ENCODE results near the gene NCKAP1.

Gene NCKAP1

DNA sequence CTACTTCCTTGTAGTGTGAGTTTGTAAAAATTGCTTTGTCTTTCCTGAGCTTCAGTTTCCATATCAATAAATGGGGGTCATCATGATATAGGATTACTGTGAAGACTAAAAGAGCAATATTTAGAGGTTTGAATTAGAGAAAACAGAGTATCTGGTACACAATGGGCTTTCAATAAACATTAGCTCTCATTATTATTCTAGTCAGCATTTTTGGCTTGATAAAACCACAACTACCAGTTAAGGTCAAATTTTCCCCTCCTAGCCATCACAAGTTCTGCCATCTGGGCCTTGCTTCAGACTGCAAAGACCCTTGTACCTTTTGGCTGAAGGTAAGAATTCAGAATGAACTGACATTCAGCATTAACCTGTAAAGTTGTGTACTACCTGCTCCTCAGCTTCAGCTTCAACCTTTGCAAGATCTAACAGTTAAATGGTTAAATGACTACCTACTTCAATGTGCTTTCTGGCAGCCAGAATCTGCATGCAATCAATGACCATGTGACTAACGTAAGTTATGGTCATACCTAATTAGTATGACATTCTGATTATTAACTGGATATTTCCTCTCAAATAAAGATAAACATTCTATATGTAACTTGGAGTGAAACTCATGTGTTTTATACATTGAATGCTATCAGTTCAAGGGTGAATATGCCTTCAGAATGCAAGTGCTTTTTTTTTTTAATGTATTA, 119.2 kb downstream of the NCKAP1 start:
- no CpG with 5 or more reads among the region's 1 CpG for WGBS (ENCODE audit: insufficient coverage)
- ChIA-PET POLR2A (no interaction called here), CTCF (no interaction called here)

DNA sequence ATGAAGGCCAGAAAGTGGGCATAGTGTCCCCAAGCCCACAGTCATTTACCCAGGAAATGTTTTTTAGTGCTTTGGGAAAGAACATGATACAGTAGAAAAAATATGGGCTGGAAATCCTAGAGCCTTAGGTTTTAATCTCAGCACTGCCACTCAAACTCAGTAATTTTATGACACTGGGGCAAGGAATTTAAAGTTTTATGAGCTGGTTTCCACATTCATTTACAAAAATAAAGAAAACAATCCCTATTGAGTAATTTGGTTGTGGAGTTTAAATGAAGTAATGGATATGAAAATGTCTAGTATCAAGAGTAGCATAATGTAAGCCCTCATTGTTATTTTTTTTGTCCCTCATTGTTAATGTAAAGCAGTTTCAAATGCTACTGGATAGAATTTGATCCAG, 120.3 kb downstream of the NCKAP1 start:
- Histone ChIP-seq H3K36me3 (ENCODE audit: control insufficient read depth in 4 of 4, insufficient read depth in 4 of 4, low read length in 3 of 4) (no peaks in the 10 kb centered on the region), H3K27ac (ENCODE audit: insufficient read depth in 1 of 2, low read depth in 1 of 2, low read length in 2 of 2, poor library complexity in 1 of 2, severe bottlenecking in 2 of 2) (no peak overlapping the region), H3K9me3 (ENCODE audit: control extremely low read depth in 1 of 5, control insufficient read depth in 4 of 5, insufficient read depth in 2 of 5, low read depth in 1 of 5, low read length in 4 of 5) (no peaks in the 10 kb centered on the region), H3K27me3 (replicated peaks in 2 of 5; ENCODE audit: control insufficient read depth in 4 of 5, insufficient read depth in 5 of 5, low read length in 4 of 5) (no peaks in the 10 kb centered on the region), H3K4me3 (ENCODE audit: control insufficient read depth in 1 of 7, extremely low read depth in 1 of 7, insufficient read depth in 4 of 7, low read depth in 2 of 7, low read length in 6 of 7) (no peak overlapping the region), H3K4me1 (ENCODE audit: control extremely low read depth in 1 of 4, control insufficient read depth in 4 of 4, insufficient read depth in 4 of 4, low read length in 3 of 4) (peaks cover 0 to 2% (median 0%) of the 10 kb centered on the region in 4 experiments)
- ChIA-PET CTCF (no interaction called here), POLR2A (interaction anchor here (0.6 kb wide), 1 partner anchor 27 kb away, joined by 3 read pairs; no protein-coding TSS in a partner anchor)
- no peak for DNase-seq

More for the DNA sequence above, 119.2 kb downstream of the NCKAP1 start:
- H3K4me3 ChIP-seq (ENCODE audit: control insufficient read depth in 1 of 7, extremely low read depth in 1 of 7, insufficient read depth in 4 of 7, low read depth in 2 of 7, low read length in 6 of 7) = no peak overlapping the region
- no peaks in the 10 kb centered on the region for H3K36me3 ChIP-seq (ENCODE audit: control insufficient read depth in 4 of 4, insufficient read depth in 4 of 4, low read length in 3 of 4)
- no peak overlapping the region for H3K27ac ChIP-seq (ENCODE audit: insufficient read depth in 1 of 2, low read depth in 1 of 2, low read length in 2 of 2, poor library complexity in 1 of 2, severe bottlenecking in 2 of 2)
- no peaks in the 10 kb centered on the region for H3K27me3 ChIP-seq (replicated peaks in 2 of 5; ENCODE audit: control insufficient read depth in 4 of 5, insufficient read depth in 5 of 5, low read length in 4 of 5)
- peaks cover 0 to 2% (median 0%) of the 10 kb centered on the region in 4 experiments for H3K4me1 ChIP-seq (ENCODE audit: control extremely low read depth in 1 of 4, control insufficient read depth in 4 of 4, insufficient read depth in 4 of 4, low read length in 3 of 4)
- no peak for DNase-seq
- peaks cover 0 to 1% (median 0%) of the 10 kb centered on the region in 5 experiments for H3K9me3 ChIP-seq (ENCODE audit: control extremely low read depth in 1 of 5, control insufficient read depth in 4 of 5, insufficient read depth in 2 of 5, low read depth in 1 of 5, low read length in 4 of 5)

DNA sequence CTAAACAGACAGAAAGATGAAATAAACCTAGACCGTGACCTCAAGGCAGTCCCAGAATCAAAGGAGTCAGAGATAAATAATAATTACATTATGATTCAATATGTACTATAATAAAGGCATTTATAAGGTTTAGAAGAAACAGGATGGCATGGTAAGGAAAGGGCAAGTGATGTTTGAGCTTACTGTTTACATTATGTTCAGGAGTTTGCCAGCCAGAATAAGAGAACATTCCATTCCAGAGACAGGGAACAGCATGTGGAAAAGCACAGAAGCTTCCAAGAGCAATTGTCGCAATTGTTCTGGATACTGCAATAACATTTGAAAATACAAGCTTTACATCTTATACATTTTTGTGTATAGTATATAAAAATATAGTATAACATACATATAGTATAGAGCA, 121.8 kb downstream of the NCKAP1 start:
- no peak overlapping the region for H3K4me3 ChIP-seq (ENCODE audit: control insufficient read depth in 1 of 7, extremely low read depth in 1 of 7, insufficient read depth in 4 of 7, low read depth in 2 of 7, low read length in 6 of 7)
- DNase-seq = no peak
- no peaks in the 10 kb centered on the region for H3K36me3 ChIP-seq (ENCODE audit: control insufficient read depth in 4 of 4, insufficient read depth in 4 of 4, low read length in 3 of 4)
- no peak overlapping the region for H3K27ac ChIP-seq (ENCODE audit: insufficient read depth in 1 of 2, low read depth in 1 of 2, low read length in 2 of 2, poor library complexity in 1 of 2, severe bottlenecking in 2 of 2)
- WGBS (ENCODE audit: insufficient coverage) = no CpG with 5 or more reads among the region's 2 CpGs
- no peaks in the 10 kb centered on the region for H3K9me3 ChIP-seq (ENCODE audit: control extremely low read depth in 1 of 5, control insufficient read depth in 4 of 5, insufficient read depth in 2 of 5, low read depth in 1 of 5, low read length in 4 of 5)
- H3K4me1 ChIP-seq (ENCODE audit: control extremely low read depth in 1 of 4, control insufficient read depth in 4 of 4, insufficient read depth in 4 of 4, low read length in 3 of 4) = peaks cover 0 to 2% (median 0%) of the 10 kb centered on the region in 4 experiments
- ChIA-PET CTCF (no interaction called here), POLR2A (no interaction called here)
- H3K27me3 ChIP-seq (replicated peaks in 2 of 5; ENCODE audit: control insufficient read depth in 4 of 5, insufficient read depth in 5 of 5, low read length in 4 of 5) = no peaks in the 10 kb centered on the region

DNA sequence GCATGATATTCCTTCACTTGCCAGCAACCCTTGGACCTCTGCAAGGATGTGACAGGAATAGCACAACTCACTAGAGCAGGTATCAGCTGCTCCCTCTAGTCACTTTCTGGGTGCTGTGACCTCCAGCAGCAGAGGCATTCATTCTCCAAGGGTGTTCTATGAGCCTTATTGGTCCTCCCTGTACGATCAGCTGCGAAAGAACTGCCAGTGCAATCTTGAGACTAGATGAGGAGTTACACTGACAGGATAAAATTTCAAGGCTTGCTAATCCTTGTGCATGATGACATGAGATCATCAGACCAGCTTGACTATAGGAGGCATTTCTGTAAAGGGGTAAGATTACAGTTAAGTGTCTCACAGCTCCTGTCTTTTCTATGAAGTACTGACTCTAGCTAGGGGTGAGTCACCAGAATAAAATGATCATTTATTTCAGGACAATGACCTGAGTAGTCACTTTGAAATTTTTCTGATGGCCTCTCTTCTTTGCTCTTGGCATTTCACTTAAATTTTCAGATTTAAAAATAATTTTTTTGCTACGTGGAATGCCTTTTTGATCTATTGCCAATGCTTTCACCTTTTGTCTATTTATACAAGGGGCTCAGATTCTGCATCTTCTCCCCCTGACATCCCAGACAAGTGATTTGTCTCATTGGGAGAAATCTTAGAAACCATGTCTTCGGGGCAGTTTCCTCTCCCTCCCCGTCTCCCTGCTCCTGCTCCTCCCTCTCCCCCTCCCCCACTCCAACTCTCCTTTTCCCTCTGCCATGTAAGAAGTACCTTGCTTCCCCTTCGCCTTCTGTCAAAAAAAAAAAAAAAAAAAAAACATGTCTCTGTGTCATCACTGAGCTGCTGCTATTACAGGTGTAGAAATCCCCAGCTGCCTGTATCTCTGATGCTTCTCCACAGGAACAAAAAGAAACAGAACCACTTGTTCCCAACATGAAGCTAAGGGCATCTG, 122.6 kb downstream of the NCKAP1 start:
- ChIA-PET POLR2A (no interaction called here), CTCF (no interaction called here)
- H3K27me3 ChIP-seq (replicated peaks in 2 of 5; ENCODE audit: control insufficient read depth in 4 of 5, insufficient read depth in 5 of 5, low read length in 4 of 5) = no peaks in the 10 kb centered on the region
- no peak overlapping the region for H3K27ac ChIP-seq (ENCODE audit: insufficient read depth in 1 of 2, low read depth in 1 of 2, low read length in 2 of 2, poor library complexity in 1 of 2, severe bottlenecking in 2 of 2)
- DNase-seq = no peak
- no peaks in the 10 kb centered on the region for H3K9me3 ChIP-seq (ENCODE audit: control extremely low read depth in 1 of 5, control insufficient read depth in 4 of 5, insufficient read depth in 2 of 5, low read depth in 1 of 5, low read length in 4 of 5)
- H3K36me3 ChIP-seq (ENCODE audit: control insufficient read depth in 4 of 4, insufficient read depth in 4 of 4, low read length in 3 of 4) = no peaks in the 10 kb centered on the region
- 96% methylated on average over 6 of the region's 6 CpGs for WGBS (ENCODE audit: insufficient coverage)
- H3K4me1 ChIP-seq (ENCODE audit: control extremely low read depth in 1 of 4, control insufficient read depth in 4 of 4, insufficient read depth in 4 of 4, low read length in 3 of 4) = peaks cover 0 to 2% (median 0%) of the 10 kb centered on the region in 4 experiments
- no peak overlapping the region for H3K4me3 ChIP-seq (ENCODE audit: control insufficient read depth in 1 of 7, extremely low read depth in 1 of 7, insufficient read depth in 4 of 7, low read depth in 2 of 7, low read length in 6 of 7)

DNA sequence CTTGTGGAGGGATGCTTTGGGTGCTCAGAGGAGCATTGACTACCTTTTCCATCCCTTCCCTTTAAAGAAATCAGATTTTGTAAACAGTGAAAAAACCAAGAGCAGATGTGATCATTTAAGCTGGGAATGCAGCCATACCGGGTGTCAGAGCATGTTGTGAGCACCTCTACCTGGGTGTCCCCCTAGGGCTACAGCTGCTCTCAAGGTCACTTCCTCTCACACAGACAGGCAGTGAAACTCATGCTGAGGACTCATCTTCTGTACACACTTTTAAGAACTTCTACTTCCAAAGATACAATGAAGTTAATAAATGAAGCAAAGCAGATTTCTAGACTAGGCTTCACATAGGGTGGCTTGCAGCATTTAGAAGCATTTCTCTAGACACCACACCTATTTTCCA, 123.4 kb downstream of the NCKAP1 start:
- Histone ChIP-seq H3K36me3 (ENCODE audit: control insufficient read depth in 4 of 4, insufficient read depth in 4 of 4, low read length in 3 of 4) (no peaks in the 10 kb centered on the region), H3K9me3 (ENCODE audit: control extremely low read depth in 1 of 5, control insufficient read depth in 4 of 5, insufficient read depth in 2 of 5, low read depth in 1 of 5, low read length in 4 of 5) (no peaks in the 10 kb centered on the region), H3K4me1 (ENCODE audit: control extremely low read depth in 1 of 4, control insufficient read depth in 4 of 4, insufficient read depth in 4 of 4, low read length in 3 of 4) (no peaks in the 10 kb centered on the region), H3K27ac (ENCODE audit: insufficient read depth in 1 of 2, low read depth in 1 of 2, low read length in 2 of 2, poor library complexity in 1 of 2, severe bottlenecking in 2 of 2) (no peak overlapping the region), H3K27me3 (replicated peaks in 2 of 5; ENCODE audit: control insufficient read depth in 4 of 5, insufficient read depth in 5 of 5, low read length in 4 of 5) (no peaks in the 10 kb centered on the region), H3K4me3 (ENCODE audit: control insufficient read depth in 1 of 7, extremely low read depth in 1 of 7, insufficient read depth in 4 of 7, low read depth in 2 of 7, low read length in 6 of 7) (no peak overlapping the region)
- DNase-seq = no peak
- ChIA-PET POLR2A (no interaction called here), CTCF (no interaction called here)
- 100% methylated on average over 1 of the region's 1 CpG for WGBS (ENCODE audit: insufficient coverage)

DNA sequence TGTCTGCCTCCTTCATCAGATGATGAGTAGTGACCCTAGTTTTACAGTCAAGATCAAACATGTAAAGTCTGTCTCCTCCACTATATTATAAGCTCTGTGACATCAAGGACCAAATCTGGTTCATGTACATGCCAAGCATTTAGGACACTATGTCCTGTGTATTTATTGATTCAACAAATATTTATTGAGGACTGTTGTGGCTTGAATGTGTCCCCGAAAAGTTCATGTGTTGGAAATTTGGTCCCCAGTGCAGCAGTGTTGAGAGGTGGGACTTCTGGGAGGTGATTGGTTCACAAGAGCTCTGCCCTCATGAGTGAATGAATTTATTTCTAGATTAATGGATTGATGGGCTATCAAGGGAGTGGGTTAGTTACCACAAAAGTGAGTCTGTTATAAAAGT, 125.2 kb downstream of the NCKAP1 start:
- POLR2A ChIA-PET = no interaction called here
- no CpG with 5 or more reads among the region's 1 CpG for WGBS (ENCODE audit: insufficient coverage)

DNA sequence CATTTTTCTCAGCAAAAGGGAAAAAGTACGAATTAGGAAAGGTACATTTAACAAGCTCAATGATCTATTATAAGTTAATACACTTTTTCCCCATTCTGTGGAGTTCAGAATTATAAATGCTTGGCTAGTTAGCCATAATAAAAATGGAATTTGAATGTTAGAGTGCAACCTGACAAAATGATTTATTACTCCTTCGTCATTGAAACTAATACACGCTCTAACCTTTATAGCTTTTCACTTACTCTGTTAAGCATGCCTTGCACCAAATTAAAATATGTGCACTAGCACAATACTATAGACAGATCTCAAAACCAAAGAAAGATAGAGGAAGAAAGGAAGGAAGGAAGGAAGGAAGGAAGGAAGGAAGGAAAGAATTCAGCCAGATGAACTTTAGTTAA, 125.7 kb downstream of the NCKAP1 start:
- H3K36me3 ChIP-seq (ENCODE audit: control insufficient read depth in 4 of 4, insufficient read depth in 4 of 4, low read length in 3 of 4) = no peaks in the 10 kb centered on the region
- H3K4me1 ChIP-seq (ENCODE audit: control extremely low read depth in 1 of 4, control insufficient read depth in 4 of 4, insufficient read depth in 4 of 4, low read length in 3 of 4) = no peaks in the 10 kb centered on the region
- DNase-seq = no peak
- no peaks in the 10 kb centered on the region for H3K27me3 ChIP-seq (replicated peaks in 2 of 5; ENCODE audit: control insufficient read depth in 4 of 5, insufficient read depth in 5 of 5, low read length in 4 of 5)
- WGBS (ENCODE audit: insufficient coverage) = no CpG with 5 or more reads among the region's 3 CpGs
- CTCF ChIA-PET = interaction anchor here (1.3 kb wide), 1 partner anchor 9 kb away, joined by 3 read pairs; no protein-coding TSS in a partner anchor
- H3K27ac ChIP-seq (ENCODE audit: insufficient read depth in 1 of 2, low read depth in 1 of 2, low read length in 2 of 2, poor library complexity in 1 of 2, severe bottlenecking in 2 of 2) = no peak overlapping the region
- POLR2A ChIA-PET = no interaction called here
- H3K9me3 ChIP-seq (ENCODE audit: control extremely low read depth in 1 of 5, control insufficient read depth in 4 of 5, insufficient read depth in 2 of 5, low read depth in 1 of 5, low read length in 4 of 5) = no peaks in the 10 kb centered on the region
- H3K4me3 ChIP-seq (ENCODE audit: control insufficient read depth in 1 of 7, extremely low read depth in 1 of 7, insufficient read depth in 4 of 7, low read depth in 2 of 7, low read length in 6 of 7) = no peak overlapping the region

More for the DNA sequence above, 125.2 kb downstream of the NCKAP1 start:
- Histone ChIP-seq H3K36me3 (ENCODE audit: control insufficient read depth in 4 of 4, insufficient read depth in 4 of 4, low read length in 3 of 4) (no peaks in the 10 kb centered on the region), H3K27ac (ENCODE audit: insufficient read depth in 1 of 2, low read depth in 1 of 2, low read length in 2 of 2, poor library complexity in 1 of 2, severe bottlenecking in 2 of 2) (no peak overlapping the region), H3K4me1 (ENCODE audit: control extremely low read depth in 1 of 4, control insufficient read depth in 4 of 4, insufficient read depth in 4 of 4, low read length in 3 of 4) (no peaks in the 10 kb centered on the region), H3K27me3 (replicated peaks in 2 of 5; ENCODE audit: control insufficient read depth in 4 of 5, insufficient read depth in 5 of 5, low read length in 4 of 5) (no peaks in the 10 kb centered on the region), H3K9me3 (ENCODE audit: control extremely low read depth in 1 of 5, control insufficient read depth in 4 of 5, insufficient read depth in 2 of 5, low read depth in 1 of 5, low read length in 4 of 5) (no peaks in the 10 kb centered on the region), H3K4me3 (ENCODE audit: control insufficient read depth in 1 of 7, extremely low read depth in 1 of 7, insufficient read depth in 4 of 7, low read depth in 2 of 7, low read length in 6 of 7) (no peak overlapping the region)
- DNase-seq = no peak
- CTCF ChIA-PET = interaction anchor here (1.0 kb wide), 1 partner anchor 21 kb away, joined by 3 read pairs; no protein-coding TSS in a partner anchor
